GM04504 (cell line): ENCODE measurements around the gene MRE11.
"Not testable (repeated sequence)": the region's sequence is repeated elsewhere in the genome, so short reads cannot be mapped to it uniquely, and the experiment has no call there.

Source experiments
- DNase-seq: peaks from one replicate; pipeline ENCODE4 v3.0.0-alpha.2; 2012; ENCODE audit warnings: low read depth

Gene MRE11

DNA sequence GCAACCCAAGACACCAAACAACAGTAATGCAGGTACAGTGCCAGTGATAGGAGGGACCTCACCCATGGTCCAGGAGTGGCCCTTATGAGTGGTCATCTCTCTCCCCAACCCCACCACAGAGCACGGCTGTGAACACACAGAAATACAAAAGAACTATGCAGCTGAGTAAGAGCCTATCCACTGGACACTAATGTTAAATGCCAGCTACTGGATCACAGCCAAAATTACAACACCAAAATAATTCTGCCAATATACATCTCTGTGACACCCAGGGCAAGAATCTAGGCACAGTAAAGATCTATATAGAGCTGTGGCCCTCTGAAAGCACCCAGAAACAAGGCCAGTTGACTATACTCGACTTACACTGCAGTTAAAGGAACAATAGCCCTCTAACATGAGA, 69.6 kb downstream of the MRE11 start:
- no peak for DNase-seq

DNA sequence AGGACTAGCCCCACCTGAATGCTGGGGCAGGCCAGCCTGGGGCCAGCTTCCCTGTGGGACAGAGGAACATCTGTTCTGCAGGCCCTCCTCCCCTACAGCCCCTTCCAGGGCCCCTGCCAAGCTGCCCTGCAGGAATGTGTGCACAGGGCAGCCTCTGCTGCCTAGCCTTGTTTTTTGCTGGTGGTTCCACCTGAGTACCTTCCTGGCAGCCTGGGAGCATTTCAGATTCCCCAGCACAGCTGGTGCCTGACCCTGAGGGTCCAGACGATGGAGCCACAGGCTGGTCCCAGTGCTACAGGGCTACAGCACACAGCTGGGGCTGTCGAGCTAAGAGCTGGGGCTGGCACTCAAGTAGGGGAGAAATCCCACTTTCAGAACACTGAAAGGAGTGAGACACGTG, 70.1 kb downstream of the MRE11 start:
- no peak for DNase-seq

DNA sequence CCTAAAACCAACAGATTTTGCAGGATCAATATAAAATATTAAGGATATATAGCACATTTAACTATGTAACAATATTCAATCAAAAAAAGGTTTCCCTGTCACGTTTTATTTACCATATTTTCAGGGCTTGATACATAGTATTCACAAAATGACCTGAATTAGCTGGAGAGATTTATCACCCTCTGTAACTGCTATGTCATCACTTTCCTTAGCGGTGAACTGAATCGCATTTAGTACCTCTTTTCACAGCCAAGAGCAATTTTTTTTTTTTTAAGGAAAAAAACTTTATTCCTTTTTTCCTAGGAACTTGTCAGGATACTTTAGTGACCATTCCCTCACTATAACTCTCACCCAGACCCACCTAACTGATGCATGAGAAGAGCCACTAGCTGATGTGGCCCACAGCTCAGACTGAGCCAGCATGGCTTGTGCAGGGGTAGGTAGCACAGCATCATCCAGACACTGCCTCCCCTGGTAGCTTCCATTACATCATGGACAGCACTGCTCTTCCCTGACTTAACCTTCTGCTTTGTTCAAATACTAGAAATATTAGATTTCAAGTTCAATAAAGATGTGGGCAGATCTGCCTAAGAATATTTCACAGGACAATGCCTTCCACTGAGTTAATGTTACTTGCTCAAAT, 75.4 kb downstream of the MRE11 start:
- no peak for DNase-seq

DNA sequence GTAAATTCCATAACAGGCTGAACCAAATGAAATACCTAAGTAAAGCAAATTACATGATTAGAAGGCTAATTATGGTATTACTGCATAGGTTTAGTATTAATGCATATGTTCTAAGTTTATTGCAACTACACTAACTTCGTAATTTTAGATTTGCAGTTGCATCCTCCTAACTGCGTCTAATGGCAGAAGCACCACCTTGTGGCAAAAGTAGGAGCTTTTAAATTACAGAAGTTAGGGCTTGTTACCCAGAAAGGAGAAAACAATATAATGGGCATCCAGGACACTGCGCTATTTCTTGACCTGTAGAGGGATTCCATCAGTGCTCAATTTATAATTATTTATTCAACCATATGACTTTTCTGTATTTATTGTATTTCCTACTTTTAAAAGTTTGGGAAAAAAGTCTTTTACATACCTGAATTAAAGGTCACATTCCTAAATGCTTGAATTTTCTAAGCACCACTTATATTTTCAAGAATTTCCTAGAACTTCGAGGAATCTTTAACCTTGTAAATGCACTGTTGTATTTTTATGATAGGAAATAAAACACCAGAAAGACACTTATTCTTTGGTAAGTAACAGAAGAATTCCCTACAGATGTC, 76.2 kb downstream of the MRE11 start:
- DNase-seq, result no peak

DNA sequence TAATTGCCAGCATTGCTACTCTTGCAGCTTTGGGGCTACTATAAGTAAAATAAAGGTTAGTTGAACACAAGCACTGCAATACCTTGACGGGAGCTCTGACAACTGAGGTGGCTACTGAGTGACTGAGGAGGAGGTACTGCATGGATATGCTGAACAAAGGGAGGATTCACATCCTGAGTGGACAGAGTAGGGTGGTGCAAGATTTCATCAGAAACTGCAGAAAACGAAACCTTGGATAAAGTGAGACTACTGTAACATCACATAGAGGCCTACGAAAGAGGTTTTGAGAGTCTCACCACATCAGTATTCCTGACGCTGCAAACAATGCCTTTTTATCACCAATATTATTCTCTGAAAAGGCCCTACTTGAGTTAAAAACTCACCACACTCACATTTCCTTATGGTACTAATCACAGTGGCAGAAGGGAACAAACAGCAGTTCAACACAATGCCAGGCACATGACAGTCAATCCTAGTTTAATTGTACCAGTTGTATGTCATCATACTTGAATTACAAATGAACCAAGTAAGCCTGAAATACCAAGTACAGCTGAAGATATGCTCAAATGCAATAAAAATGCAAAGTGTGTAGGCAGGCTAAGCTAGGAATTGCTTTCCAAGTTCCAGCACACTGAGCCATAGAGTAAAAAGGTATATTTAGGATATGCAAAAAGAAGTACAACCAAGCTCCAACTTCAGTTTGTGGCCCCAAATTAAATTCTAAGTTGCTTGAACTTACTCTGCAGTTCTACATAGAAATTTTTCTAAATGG, 88.4 kb downstream of the MRE11 start:
- DNase-seq, result no peak

DNA sequence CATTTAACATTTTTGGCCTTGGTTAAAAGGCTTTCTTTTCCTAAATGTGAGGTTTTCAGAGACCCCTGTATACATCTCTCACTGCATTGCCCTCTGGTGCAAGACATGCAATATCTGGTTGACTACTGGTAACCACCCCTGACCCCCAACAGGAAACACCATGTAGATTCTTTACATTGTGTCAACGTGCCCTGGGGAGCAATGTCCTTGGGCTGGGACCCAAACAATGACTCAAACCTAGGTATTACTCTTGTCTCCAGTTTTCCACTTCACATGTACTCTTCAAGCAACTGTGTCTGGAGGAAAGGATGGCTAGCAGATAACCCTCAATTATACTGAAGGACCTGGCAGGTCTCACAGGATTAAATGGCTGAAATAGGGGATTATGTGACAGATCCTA, 91.3 kb downstream of the MRE11 start:
- no peak for DNase-seq

DNA sequence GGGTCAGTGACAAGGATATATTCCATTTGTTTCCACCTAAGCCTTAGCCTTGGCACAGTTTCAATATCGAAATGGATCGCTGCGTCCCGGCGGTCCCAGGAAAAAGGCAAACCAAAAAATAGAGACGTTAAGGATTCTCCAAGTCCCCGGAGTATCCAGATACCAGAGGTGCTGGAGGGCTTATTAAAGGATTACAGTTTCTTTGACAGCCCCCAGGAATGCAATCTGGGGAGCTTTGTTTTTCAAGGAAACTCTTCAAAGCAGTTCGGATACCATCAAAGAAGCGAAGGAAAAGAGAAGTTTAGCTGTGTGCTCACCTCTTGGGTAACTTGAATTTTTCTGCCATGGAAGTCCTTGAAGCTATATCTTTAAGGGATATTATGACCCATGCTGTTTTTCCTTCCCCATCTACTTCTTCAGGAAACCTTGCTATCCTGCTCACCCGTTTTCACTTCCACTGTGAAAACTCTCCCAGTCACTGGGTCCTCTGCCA, 91.8 kb downstream of the MRE11 start:
- no peak for DNase-seq

DNA sequence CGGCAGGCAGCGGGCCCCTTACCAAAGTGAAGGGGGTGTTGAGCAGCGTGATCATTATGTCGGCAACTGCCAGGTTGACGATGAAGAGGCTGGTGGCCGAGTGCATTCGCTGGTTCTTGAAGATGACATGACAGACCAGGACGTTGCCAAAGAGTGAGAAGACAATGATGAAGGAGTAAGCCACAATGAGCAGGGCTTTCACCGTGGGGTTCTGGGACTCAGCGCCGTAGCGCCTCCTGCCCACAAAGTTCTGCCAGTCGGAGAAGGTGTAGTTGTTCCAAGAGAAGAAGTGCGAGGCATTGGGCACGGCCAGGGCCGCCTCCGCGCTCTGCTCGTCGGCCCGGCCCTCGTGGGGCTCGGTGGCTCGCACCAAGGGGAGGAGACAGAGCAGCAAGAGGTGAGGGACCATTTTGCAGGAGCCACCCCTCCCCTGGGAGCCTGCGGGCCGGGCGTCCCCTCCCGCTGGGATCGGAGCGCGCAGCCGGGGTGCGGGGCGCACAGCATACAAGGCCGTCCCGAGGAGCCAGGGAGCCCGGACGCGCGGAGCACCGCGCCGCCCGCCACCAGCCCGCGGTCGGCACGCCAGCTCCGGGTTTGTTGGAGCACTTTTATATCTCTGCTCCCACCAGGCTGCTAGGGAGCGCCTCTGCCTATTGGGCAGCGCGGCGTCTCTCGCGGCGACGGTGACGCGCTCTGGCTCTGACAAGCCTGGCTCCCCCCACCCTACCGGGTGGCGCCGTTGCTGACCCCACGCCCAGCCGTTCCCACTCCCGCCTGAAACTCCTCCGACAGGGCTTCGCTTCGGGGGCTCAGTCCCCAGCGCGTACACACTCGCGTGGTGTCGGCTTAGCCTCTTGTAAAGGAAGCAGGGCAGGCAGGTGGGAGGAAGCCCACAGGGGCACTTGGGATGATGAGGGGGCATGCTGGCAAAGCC, 92.5 kb downstream of the MRE11 start, which contains the start of gene GPR83:
Gene GPR83, minus strand, starts transcription at position 581 of the 934 bp plus-strand sequence. Its CDS starts 172 bp downstream, at position 409.
- DNase-seq, result no peak

DNA sequence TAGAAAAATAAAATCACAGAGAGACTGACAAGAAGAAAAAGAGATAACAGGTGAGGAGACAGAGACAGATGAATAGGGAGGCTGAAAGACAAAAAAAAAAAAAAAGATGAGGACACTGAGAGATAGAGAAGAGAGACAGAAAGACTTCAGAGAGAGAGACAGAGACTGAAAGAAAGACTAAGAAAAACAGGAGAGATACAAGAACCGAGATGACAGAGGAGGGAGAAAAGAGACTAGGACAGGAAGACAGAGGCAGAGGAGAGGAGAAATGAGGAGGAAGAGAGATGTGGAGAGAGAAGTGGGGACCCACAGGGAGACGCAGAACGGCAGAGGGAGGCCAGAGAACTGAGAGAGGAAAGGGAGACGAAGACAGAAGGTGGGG, 93.2 kb downstream of the MRE11 start:
- DNase-seq, result no peak

DNA sequence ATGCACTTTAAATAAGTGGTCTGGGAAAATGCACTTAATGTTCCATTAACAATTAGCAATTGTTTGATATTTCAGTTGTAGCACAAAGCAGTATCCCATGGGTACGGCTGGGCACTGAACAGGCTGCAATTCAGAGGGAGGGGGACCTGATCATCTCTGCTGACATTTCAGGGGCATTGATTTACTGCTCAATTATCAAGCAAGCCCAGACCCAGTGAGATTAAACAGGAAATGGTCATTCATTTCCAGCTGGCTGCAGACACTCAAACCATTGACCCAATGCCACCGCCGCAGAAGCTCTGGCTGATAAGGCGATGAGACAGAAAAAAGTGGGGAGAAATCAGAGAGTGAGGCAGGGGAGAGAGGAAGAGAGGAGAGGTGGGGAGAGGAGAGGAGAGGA, 93.6 kb downstream of the MRE11 start:
- no peak for DNase-seq

DNA sequence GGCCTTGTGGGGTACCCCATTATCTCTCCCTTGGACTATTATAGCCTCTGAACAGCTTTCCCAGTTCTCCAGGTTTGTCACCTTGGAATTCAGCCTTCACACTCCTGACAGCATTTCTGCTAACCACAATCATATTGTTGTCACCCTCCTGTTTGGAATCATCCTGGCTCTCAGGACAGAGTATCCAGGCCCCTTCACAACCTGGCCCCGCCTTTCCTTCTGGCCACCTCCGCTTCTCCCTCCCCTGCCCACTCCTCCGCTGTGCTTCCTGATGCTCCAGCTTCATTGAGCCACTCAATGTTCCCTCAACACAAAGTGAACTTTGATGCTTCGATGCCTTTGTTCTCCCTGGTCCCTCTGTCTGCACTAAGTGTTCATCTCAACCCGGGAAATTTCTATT, 95.5 kb downstream of the MRE11 start:
- no peak for DNase-seq

DNA sequence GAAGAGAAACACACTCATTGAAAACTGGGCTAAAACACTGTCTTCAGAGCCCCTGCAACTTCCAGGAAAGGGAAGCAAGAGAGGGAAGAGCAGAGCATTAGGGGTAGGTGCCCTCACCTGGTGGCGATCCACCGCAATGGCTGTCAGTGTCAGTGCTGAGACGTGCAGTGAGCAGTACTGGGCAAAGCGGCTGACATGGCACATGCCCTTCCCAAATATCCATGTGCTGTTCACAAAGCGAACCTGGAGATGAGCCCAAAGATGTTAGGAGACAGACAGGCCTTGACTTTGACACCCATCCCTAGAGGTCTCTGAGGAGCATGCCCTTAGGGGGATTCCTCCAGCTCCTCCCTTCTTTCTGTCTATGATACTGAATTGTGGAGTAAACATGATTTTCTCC, 97.4 kb downstream of the MRE11 start:
- no peak for DNase-seq

DNA sequence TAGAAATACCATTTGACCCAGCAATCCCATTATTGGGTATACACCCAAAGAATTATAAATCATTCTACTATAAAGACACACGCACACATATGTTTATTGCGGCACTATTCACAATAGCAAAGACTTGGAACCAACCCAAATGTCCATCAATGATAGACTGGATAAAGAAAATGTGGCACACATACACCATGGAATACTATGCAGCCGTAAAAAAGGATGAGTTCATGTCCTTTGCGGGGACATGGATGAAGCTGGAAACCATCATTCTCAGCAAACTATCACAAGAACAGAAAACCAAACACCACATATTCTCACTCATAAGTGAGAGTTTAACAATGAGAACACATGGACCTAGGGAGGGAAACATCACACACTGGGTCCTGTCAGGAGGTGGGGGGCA, 101.7 kb downstream of the MRE11 start:
- not testable (repeated sequence) for DNase-seq

DNA sequence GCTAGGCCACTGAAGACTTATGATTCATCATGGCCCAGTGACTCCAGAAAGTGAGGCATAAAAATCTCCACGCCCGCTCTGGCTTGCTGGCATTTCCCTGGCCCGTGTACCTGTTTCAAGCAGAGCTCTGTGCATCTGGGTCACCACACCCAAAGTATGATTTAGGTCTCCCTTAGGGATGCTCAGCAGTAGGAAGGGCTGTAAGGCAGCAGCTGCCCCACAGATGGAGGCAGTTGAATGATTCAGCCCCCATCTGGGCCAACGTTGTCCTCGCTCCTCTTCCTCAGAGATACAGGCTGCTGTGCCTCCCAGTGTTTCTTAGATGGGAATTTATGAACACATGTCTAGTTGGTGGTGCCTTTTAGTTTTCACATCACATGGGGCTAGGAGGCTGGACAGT, 114.0 kb downstream of the MRE11 start:
- DNase-seq, result no peak

DNA sequence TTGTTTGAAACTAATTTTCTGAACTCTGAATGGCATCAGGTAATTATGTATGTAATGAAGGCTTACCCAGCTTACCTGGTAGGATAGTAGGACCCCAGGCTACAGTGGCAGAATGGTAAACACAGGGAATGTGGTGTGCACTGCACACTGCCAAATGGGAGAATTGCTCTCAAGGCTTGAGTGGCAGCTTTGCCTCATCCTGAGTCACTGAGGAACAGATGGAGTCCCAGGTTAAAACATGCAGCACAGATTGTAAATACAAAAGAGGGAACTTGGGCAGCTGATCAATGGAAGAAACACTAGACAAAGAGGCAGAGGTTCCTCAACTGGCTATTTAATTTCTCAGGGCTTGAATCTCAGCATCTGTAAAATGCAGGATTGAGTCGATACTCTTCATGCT, 116.8 kb downstream of the MRE11 start:
- no peak for DNase-seq

DNA sequence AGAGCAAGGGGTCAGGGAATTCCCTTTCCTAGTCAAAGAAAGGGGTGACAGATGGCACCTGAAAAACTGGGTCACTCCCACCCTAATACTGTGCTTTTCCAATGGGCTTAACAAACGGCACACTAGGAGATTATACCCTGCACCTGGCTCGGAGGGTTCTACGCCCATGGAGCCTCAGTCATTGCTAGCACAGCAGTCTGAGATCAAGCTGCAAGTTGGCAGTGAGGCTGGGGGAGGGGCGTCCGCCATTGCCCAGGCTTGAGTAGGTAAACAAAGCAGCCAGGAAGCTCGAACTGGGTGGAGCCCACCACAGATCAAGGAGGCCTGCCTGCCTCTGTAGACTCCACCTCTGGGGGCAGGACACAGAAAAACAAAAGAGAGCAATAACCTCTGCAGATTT, 123.1 kb downstream of the MRE11 start:
- not testable (repeated sequence) for DNase-seq
